A673 (cell line): ENCODE measurements around the gene L3MBTL3.

Experiments
- EZH2 ChIP-seq: fragments of 200-600 bp; sonication (generic); IDR thresholded peaks from 2 replicates; pipeline ENCODE4 v1.6.1; 2017; ENCODE audit warnings: borderline replicate concordance, low read depth, mild to moderate bottlenecking, mixed read lengths, antibody characterized with exemption, low read length; ENCODE audit not compliant: poor library complexity, severe bottlenecking
- TF ChIP-seq, protein P1 (sequence below): fragments of 300-800, 200-600 bp; sonication (generic); conservative IDR thresholded peaks from 2 replicates; pipeline ENCODE4 v1.5.1; 2017; ENCODE audit warnings: low read depth, mild to moderate bottlenecking, antibody characterized with exemption, low read length, moderate library complexity, mixed read lengths

DNA sequence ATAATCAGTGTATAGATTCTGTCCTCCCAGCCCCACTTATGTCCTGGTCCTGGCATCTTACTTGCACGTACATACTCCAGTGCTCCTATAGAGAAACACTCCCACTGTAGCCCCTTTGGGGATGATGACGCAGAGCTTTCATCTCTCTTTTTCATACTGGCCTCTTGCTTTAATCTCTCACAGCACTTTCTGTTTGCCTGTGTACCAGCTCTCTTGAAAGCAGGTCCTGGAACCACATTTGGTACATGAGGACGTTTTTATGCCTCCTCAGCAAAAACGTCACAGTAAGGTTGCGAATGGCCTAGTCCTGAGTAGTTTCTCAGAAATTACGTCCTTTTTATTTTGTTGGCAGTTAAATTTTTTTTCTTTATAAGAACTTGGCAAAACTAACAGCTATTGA, 10.8 kb downstream of the L3MBTL3 start:
- TF ChIP-seq, protein P1, sequence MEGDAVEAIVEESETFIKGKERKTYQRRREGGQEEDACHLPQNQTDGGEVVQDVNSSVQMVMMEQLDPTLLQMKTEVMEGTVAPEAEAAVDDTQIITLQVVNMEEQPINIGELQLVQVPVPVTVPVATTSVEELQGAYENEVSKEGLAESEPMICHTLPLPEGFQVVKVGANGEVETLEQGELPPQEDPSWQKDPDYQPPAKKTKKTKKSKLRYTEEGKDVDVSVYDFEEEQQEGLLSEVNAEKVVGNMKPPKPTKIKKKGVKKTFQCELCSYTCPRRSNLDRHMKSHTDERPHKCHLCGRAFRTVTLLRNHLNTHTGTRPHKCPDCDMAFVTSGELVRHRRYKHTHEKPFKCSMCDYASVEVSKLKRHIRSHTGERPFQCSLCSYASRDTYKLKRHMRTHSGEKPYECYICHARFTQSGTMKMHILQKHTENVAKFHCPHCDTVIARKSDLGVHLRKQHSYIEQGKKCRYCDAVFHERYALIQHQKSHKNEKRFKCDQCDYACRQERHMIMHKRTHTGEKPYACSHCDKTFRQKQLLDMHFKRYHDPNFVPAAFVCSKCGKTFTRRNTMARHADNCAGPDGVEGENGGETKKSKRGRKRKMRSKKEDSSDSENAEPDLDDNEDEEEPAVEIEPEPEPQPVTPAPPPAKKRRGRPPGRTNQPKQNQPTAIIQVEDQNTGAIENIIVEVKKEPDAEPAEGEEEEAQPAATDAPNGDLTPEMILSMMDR: no peak
- TF ChIP-seq EZH2: no peak
